PC-3 (cell line): Measurements from ENCODE around the gene CACHD1. TPM values are rescaled to one million over a fixed set of nuclear protein-coding genes. Genes with fewer than 3 reads are reported as not detected.

ENCODE experiments used
- ATAC-seq: fragments of 200-7000 bp; cut with Tn5 transposase; 2 replicates; pipeline ENCODE4 v1.9.1; 2020; ENCODE audit warnings: mild to moderate bottlenecking, moderate library complexity
- BruUV-seq: library from RNA; stranded (reverse); fragments of 400-500 nt; replicated peaks from 2 replicates; lab custom pipeline; 2021; lab: Mats Ljungman, UMichigan
- CTCF ChIA-PET: fragments of 300-600 bp; sonication (Branson Sonifier 250); formaldehyde crosslinking; loops from one replicate; lab custom pipeline; 2022; ENCODE audit warnings: antibody characterized with exemption; lab: Charles Lee
- POLR2A ChIA-PET: fragments of 300-600 bp; sonication (Branson Sonifier 250); formaldehyde crosslinking; loops from one replicate; lab custom pipeline; 2022; ENCODE audit warnings: antibody characterized with exemption; ENCODE audit not compliant: unreplicated experiment; lab: Charles Lee
- DNase-seq: peaks from one replicate; pipeline ENCODE4 v3.0.0-alpha.2; 2015
- H2AFZ ChIP-seq: fragments of 300-600 bp; sonication (generic); 2 replicates; pipeline ENCODE4 v1.6.0; 2016; ENCODE audit warnings: antibody characterized with exemption, low read length
- H3F3A ChIP-seq: fragments of 300-600 bp; sonication (generic); one replicate; pipeline ENCODE4 v1.6.0; 2017; ENCODE audit warnings: antibody characterized with exemption, low read length, control low read depth, mild to moderate bottlenecking; ENCODE audit not compliant: unreplicated experiment
- H3K27ac ChIP-seq: fragments of 300-600 bp; sonication (generic); 2 replicates; pipeline ENCODE4 v1.5.1; 2016; ENCODE audit warnings: mild to moderate bottlenecking, low read length
- H3K27me3 ChIP-seq: fragments of 300-600 bp; sonication (generic); 2 replicates; pipeline ENCODE4 v1.6.1; 2016; ENCODE audit warnings: low read length, mixed read lengths
- H3K36me3 ChIP-seq: fragments of 300-600 bp; sonication (generic); 2 replicates; pipeline ENCODE4 v1.6.1; 2016; ENCODE audit warnings: low read depth, mixed run types, low read length, mixed read lengths
- H3K4me1 ChIP-seq: fragments of 300-600 bp; sonication (generic); 2 replicates; pipeline ENCODE4 v1.5.1; 2016; ENCODE audit warnings: low read length; ENCODE audit not compliant: insufficient read depth
- H3K4me2 ChIP-seq: fragments of 300-600 bp; sonication (generic); 2 replicates; pipeline ENCODE4 v1.6.0; 2016; ENCODE audit warnings: low read length
- H3K4me3 ChIP-seq: fragments of 300-600 bp; sonication (generic); 2 replicates; pipeline ENCODE4 v1.5.1; 2016; ENCODE audit warnings: mild to moderate bottlenecking, low read length, mixed read lengths
- H3K79me2 ChIP-seq: fragments of 300-600 bp; sonication (generic); 2 replicates; pipeline ENCODE4 v1.6.1; 2017; ENCODE audit warnings: low read length, mixed read lengths
- H3K9ac ChIP-seq: fragments of 300-600 bp; sonication (generic); 2 replicates; pipeline ENCODE4 v1.6.0; 2016; ENCODE audit warnings: mild to moderate bottlenecking, low read length
- H3K9me2 ChIP-seq: fragments of 300-600 bp; sonication (generic); replicated peaks from 2 replicates; pipeline ENCODE4 v1.6.1; 2016; ENCODE audit warnings: mixed run types, low read length, mixed read lengths
- H3K9me3 ChIP-seq: fragments of 300-600 bp; sonication (generic); 2 replicates; pipeline ENCODE4 v1.6.1; 2016; ENCODE audit warnings: low read length, mixed read lengths
- H4K20me1 ChIP-seq: fragments of 300-600 bp; sonication (generic); 2 replicates; pipeline ENCODE4 v1.6.1; 2016; ENCODE audit warnings: low read length, mixed read lengths
- CTCF ChIP-seq: fragments of 300-600 bp; sonication (generic); conservative IDR thresholded peaks from 2 replicates; pipeline ENCODE4 v1.5.1; 2017; ENCODE audit warnings: antibody characterized with exemption, low read depth, mild to moderate bottlenecking, low read length
- EZH2 ChIP-seq: fragments of 300-600 bp; sonication (generic); IDR thresholded peaks from one replicate; pipeline ENCODE4 v1.6.1; 2017; ENCODE audit warnings: antibody characterized with exemption, mild to moderate bottlenecking, low read length; ENCODE audit not compliant: unreplicated experiment
- EZH2phosphoT487 ChIP-seq: fragments of 300-600 bp; sonication (generic); IDR thresholded peaks from 2 replicates; pipeline ENCODE4 v1.6.1; 2018; ENCODE audit warnings: mild to moderate bottlenecking, antibody characterized with exemption, low read length, borderline replicate concordance
- intact Hi-C: fragments of 100-400 bp; cut with micrococcal nuclease; formaldehyde crosslinking; loops from 2 replicates; pipeline ENCODE4 v1.9.0; 2023
- total RNA-seq: library from RNA; depleted of rRNA; stranded (reverse); fragments of >200 nt; gene quantifications from 2 replicates; pipeline ENCODE4 v1.2.3, GENCODE V29; 2014

Gene CACHD1
- total RNA-seq, 1 experiment from 2014 or later, result 6.6 TPM

GRCh38 chr1:64651841-64652240, 181.9 kb downstream of the CACHD1 start:
- no peak overlapping the region for H3K27ac ChIP-seq
- H3K9me3 ChIP-seq, result no peaks in the 10 kb centered on the region
- ATAC-seq (no peak), DNase-seq (no peak)
- H3K4me1 ChIP-seq, result no peaks in the 10 kb centered on the region
- H3K4me2 ChIP-seq, result no peak overlapping the region
- H3K79me2 ChIP-seq, result no peaks in the 10 kb centered on the region
- TF ChIP-seq EZH2phosphoT487 (no peak), CTCF (no peak), EZH2 (no peak)
- H3K9me2 ChIP-seq, result no peaks in the 10 kb centered on the region
- CTCF ChIA-PET, result no interaction called here
- BruUV-seq, result no TSS peak
- H3K9ac ChIP-seq, result no peak overlapping the region
- intact Hi-C loops, result no loop called here
- H2AFZ ChIP-seq, result no peak overlapping the region
- H3K4me3 ChIP-seq, result no peak overlapping the region
- H3F3A ChIP-seq, result no peaks in the 10 kb centered on the region
- H3K36me3 ChIP-seq, result no peaks in the 10 kb centered on the region
- no peaks in the 10 kb centered on the region for H3K27me3 ChIP-seq
- H4K20me1 ChIP-seq, result no peaks in the 10 kb centered on the region
- POLR2A ChIA-PET, result no interaction called here

- intact Hi-C loops, result no loop called here
- Histone ChIP-seq H3K27me3 (no peaks in the 10 kb centered on the region), H3K9me3 (no peaks in the 10 kb centered on the region), H3K9me2 (no peaks in the 10 kb centered on the region), H3K36me3 (no peaks in the 10 kb centered on the region), H3K79me2 (no peaks in the 10 kb centered on the region), H3F3A (no peaks in the 10 kb centered on the region), H2AFZ (no peak overlapping the region), H3K9ac (no peak overlapping the region), H3K27ac (no peak overlapping the region), H4K20me1 (no peaks in the 10 kb centered on the region), H3K4me2 (no peak overlapping the region), H3K4me3 (no peak overlapping the region), H3K4me1 (no peaks in the 10 kb centered on the region)
- CTCF ChIA-PET, result no interaction called here
- DNase-seq (no peak), ATAC-seq (no peak)
- no TSS peak for BruUV-seq
- POLR2A ChIA-PET, result no interaction called here
- no peak for TF ChIP-seq CTCF
- no peak for TF ChIP-seq EZH2phosphoT487
- TF ChIP-seq EZH2, result no peak
Observed at GRCh38 chr1:64653466-64653865, 183.5 kb downstream of the CACHD1 start.

- BruUV-seq, result no TSS peak
- H3K36me3 ChIP-seq, result no peaks in the 10 kb centered on the region
- intact Hi-C loops, result no loop called here
- no peaks in the 10 kb centered on the region for H3K4me1 ChIP-seq
- ATAC-seq (peak; percentile 31; the same call in 1 of the 2 replicates), DNase-seq (no peak)
- H3K9me2 ChIP-seq, result no peaks in the 10 kb centered on the region
- no peak overlapping the region for H3K9ac ChIP-seq
- H4K20me1 ChIP-seq, result no peaks in the 10 kb centered on the region
- H3K79me2 ChIP-seq, result no peaks in the 10 kb centered on the region
- H3K4me2 ChIP-seq, result no peak overlapping the region
- no peak overlapping the region for H3K27ac ChIP-seq
- TF ChIP-seq EZH2phosphoT487, result no peak
- no peak for TF ChIP-seq EZH2
- 0 out of 2 replicates have a peak, but pooled peaks have one; percentile 13 for TF ChIP-seq CTCF
- H3K4me3 ChIP-seq, result no peak overlapping the region
- no peak overlapping the region for H2AFZ ChIP-seq
- CTCF ChIA-PET, result interaction anchor here (0.6 kb wide), 1 partner anchor 177 kb away, joined by 4 read pairs; no protein-coding TSS in a partner anchor
- H3K27me3 ChIP-seq, result no peaks in the 10 kb centered on the region
- H3K9me3 ChIP-seq, result no peaks in the 10 kb centered on the region
- H3F3A ChIP-seq, result no peaks in the 10 kb centered on the region
- POLR2A ChIA-PET, result interaction anchor here (0.7 kb wide), 1 partner anchor 1021 kb away, joined by 5 read pairs; no protein-coding TSS in a partner anchor
Observed at GRCh38 chr1:64654519-64655341, 184.8 kb downstream of the CACHD1 start.
